Calu3 (cell line): ENCODE results near the gene AP4E1. TPM values are rescaled to one million over a fixed set of nuclear protein-coding genes. Genes with fewer than 3 reads are reported as not detected.

ENCODE experiments used
- BruUV-seq: library from RNA; stranded (reverse); fragments of 400-500 nt; replicated peaks from 2 replicates; lab custom pipeline; 2021; lab: Mats Ljungman, UMichigan
- CTCF ChIA-PET: fragments of 300-600 bp; sonication (Branson Sonifier 250); formaldehyde crosslinking; loops from one replicate; lab custom pipeline; 2022; ENCODE audit warnings: antibody characterized with exemption; lab: Charles Lee
- DNase-seq: peaks from one replicate; pipeline ENCODE4 v3.0.0; 2022
- H3K27ac Mint-ChIP-seq: one replicate; pipeline ENCODE4 v1.8.0; 2022; ENCODE audit warnings: mixed read lengths; ENCODE audit not compliant: unreplicated experiment
- H3K27me3 Mint-ChIP-seq: one replicate; pipeline ENCODE4 v1.8.0; 2022; ENCODE audit warnings: mixed read lengths; ENCODE audit not compliant: unreplicated experiment
- H3K36me3 Mint-ChIP-seq: one replicate; pipeline ENCODE4 v1.8.0; 2022; ENCODE audit warnings: mild to moderate bottlenecking, moderate library complexity, mixed read lengths; ENCODE audit not compliant: insufficient read depth, unreplicated experiment
- H3K4me1 Mint-ChIP-seq: one replicate; pipeline ENCODE4 v1.8.0; 2022; ENCODE audit warnings: mild to moderate bottlenecking, low read depth, mixed read lengths; ENCODE audit not compliant: unreplicated experiment
- H3K4me3 Mint-ChIP-seq: one replicate; pipeline ENCODE4 v1.8.0; 2022; ENCODE audit warnings: mild to moderate bottlenecking, low read depth, moderate library complexity, mixed read lengths; ENCODE audit not compliant: unreplicated experiment
- H3K9me3 Mint-ChIP-seq: one replicate; pipeline ENCODE4 v1.8.0; 2022; ENCODE audit warnings: low read depth, mixed read lengths; ENCODE audit not compliant: unreplicated experiment
- intact Hi-C: fragments of 100-400 bp; cut with micrococcal nuclease; formaldehyde crosslinking; loops from one replicate; pipeline ENCODE4 v1.10.0; 2022; ENCODE audit not compliant: unreplicated experiment
- total RNA-seq: library from RNA; stranded (reverse); gene quantifications from 2 replicates; pipeline ENCODE4 v1.2.3, GENCODE V29; 2022
- TF ChIP-seq, protein P1 (sequence below): fragments of 200-600 bp; IDR thresholded peaks from one replicate; pipeline ENCODE4 v1.8.0; 2022; ENCODE audit warnings: antibody characterized with exemption; ENCODE audit not compliant: unreplicated experiment

Gene AP4E1
- total RNA-seq, 1 experiment from 2014 or later = 10.7 TPM

GRCh38 chr15:50964075-50964474 lies 55.6 kb downstream of the AP4E1 start:
- BruUV-seq = no TSS peak
- H3K27me3 Mint-ChIP-seq = no peaks in the 10 kb centered on the region
- H3K27ac Mint-ChIP-seq = no peak overlapping the region
- peaks cover 8% of the 10 kb centered on the region for H3K9me3 Mint-ChIP-seq
- intact Hi-C loops = no loop called here
- TF ChIP-seq, protein P1, sequence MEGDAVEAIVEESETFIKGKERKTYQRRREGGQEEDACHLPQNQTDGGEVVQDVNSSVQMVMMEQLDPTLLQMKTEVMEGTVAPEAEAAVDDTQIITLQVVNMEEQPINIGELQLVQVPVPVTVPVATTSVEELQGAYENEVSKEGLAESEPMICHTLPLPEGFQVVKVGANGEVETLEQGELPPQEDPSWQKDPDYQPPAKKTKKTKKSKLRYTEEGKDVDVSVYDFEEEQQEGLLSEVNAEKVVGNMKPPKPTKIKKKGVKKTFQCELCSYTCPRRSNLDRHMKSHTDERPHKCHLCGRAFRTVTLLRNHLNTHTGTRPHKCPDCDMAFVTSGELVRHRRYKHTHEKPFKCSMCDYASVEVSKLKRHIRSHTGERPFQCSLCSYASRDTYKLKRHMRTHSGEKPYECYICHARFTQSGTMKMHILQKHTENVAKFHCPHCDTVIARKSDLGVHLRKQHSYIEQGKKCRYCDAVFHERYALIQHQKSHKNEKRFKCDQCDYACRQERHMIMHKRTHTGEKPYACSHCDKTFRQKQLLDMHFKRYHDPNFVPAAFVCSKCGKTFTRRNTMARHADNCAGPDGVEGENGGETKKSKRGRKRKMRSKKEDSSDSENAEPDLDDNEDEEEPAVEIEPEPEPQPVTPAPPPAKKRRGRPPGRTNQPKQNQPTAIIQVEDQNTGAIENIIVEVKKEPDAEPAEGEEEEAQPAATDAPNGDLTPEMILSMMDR = no peak
- no peak for DNase-seq
- CTCF ChIA-PET = no interaction called here
- H3K36me3 Mint-ChIP-seq = peaks cover 5% of the 10 kb centered on the region
- H3K4me3 Mint-ChIP-seq = no peak overlapping the region
- H3K4me1 Mint-ChIP-seq = no peaks in the 10 kb centered on the region

DNA sequence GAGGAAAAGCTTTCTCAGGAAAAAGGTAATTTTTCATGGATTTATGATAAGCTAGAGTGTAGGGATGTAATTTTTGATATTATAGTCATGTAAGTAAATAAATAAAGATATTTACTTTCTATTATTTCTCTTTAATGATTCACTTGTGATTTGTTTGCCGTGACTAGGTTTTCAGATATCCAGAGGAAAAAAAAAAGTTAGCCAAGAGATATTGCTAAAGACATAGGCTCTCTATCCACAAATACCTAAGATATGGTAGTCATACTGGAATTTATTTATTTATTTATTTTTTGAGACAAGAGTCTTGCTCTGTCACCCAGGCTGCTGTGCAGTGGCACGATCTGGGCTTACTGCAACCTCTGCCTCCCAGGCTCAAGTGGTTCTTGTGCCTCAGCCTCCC lies 59.9 kb downstream of the AP4E1 start:
- no peak for DNase-seq
- Mint-ChIP-seq H3K9me3 (no peaks in the 10 kb centered on the region), H3K27me3 (no peaks in the 10 kb centered on the region), H3K4me3 (no peak overlapping the region), H3K27ac (no peak overlapping the region), H3K4me1 (no peaks in the 10 kb centered on the region), H3K36me3 (no peaks in the 10 kb centered on the region)
- TF ChIP-seq, protein P1 = no peak
- intact Hi-C loops = no loop called here
- no TSS peak for BruUV-seq
- CTCF ChIA-PET = no interaction called here

- H3K4me3 Mint-ChIP-seq = no peak overlapping the region
- intact Hi-C loops = no loop called here
- TF ChIP-seq, protein P1 = no peak
- H3K9me3 Mint-ChIP-seq = no peaks in the 10 kb centered on the region
- H3K27me3 Mint-ChIP-seq = no peaks in the 10 kb centered on the region
- DNase-seq = no peak
- H3K27ac Mint-ChIP-seq = no peak overlapping the region
- CTCF ChIA-PET = no interaction called here
- H3K36me3 Mint-ChIP-seq = no peaks in the 10 kb centered on the region
- BruUV-seq = no TSS peak
- no peaks in the 10 kb centered on the region for H3K4me1 Mint-ChIP-seq
Observed at GRCh38 chr15:50970524-50970923, 62.0 kb downstream of the AP4E1 start.

DNA sequence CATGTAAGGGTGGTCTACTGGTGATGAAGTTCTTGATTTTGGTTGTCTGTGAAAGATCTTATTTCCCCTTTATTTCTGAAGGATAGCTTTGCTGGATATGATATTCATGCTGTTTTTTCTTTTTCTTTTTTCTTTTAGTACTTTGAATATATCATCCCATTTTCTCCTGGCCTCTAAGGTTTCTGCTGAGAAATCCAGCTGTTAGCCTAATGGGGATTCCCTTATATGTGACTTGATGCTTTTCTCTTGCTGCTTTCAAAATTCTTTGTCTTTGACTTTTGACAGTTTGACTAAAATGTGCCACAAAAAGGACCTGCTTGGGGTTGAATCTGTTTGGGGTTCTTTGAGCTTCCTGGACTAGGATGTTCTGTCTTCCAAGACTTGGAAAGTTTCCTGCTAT lies 62.6 kb downstream of the AP4E1 start:
- no peaks in the 10 kb centered on the region for H3K4me1 Mint-ChIP-seq
- no peaks in the 10 kb centered on the region for H3K27me3 Mint-ChIP-seq
- CTCF ChIA-PET = no interaction called here
- DNase-seq = no peak
- H3K36me3 Mint-ChIP-seq = no peaks in the 10 kb centered on the region
- H3K9me3 Mint-ChIP-seq = no peaks in the 10 kb centered on the region
- no peak overlapping the region for H3K4me3 Mint-ChIP-seq
- H3K27ac Mint-ChIP-seq = no peak overlapping the region
- no TSS peak for BruUV-seq
- intact Hi-C loops = no loop called here
- TF ChIP-seq, protein P1 = no peak
